A673 (cell line): ENCODE measurements around the gene RTEL1. TPM values are rescaled to one million over a fixed set of nuclear protein-coding genes. Genes with fewer than 3 reads are reported as not detected.

Source experiments
- BruUV-seq: library from RNA; stranded (reverse); fragments of 400-500 nt; replicated peaks from 2 replicates; lab custom pipeline; 2021; lab: Mats Ljungman, UMichigan
- CTCF ChIA-PET: fragments of 300-600 bp; sonication (Branson Sonifier 250); formaldehyde crosslinking; loops from one replicate; lab custom pipeline; 2022; ENCODE audit warnings: antibody characterized with exemption; lab: Charles Lee
- POLR2A ChIA-PET: fragments of 300-600 bp; sonication (Branson Sonifier 250); formaldehyde crosslinking; loops from one replicate; lab custom pipeline; 2022; ENCODE audit warnings: antibody characterized with exemption; ENCODE audit not compliant: low non-redundant PET; lab: Charles Lee
- DNase-seq: peaks from one replicate; pipeline ENCODE4 v3.0.0-alpha.2; 2015; ENCODE audit warnings: low spot score
- H3K27ac ChIP-seq: fragments of 200-600 bp; sonication (generic); 2 replicates; pipeline ENCODE4 v1.5.1; 2016; ENCODE audit warnings: mixed run types, low read depth, mild to moderate bottlenecking, mixed read lengths, antibody characterized with exemption, low read length; ENCODE audit not compliant: poor library complexity, severe bottlenecking
- H3K27me3 ChIP-seq: fragments of 200-600 bp; sonication (generic); replicated peaks from 2 replicates; pipeline ENCODE4 v1.6.1; 2017; ENCODE audit warnings: mixed run types, low read depth, mild to moderate bottlenecking, mixed read lengths, antibody characterized with exemption, low read length; ENCODE audit not compliant: insufficient read depth, poor library complexity
- H3K36me3 ChIP-seq: fragments of 200-600 bp; sonication (generic); 2 replicates; pipeline ENCODE4 v1.6.1; 2016; ENCODE audit warnings: mixed run types, mild to moderate bottlenecking, mixed read lengths, antibody characterized with exemption, low read length; ENCODE audit not compliant: insufficient read depth, poor library complexity, severe bottlenecking
- H3K4me1 ChIP-seq: fragments of 200-600 bp; sonication (generic); 2 replicates; pipeline ENCODE4 v1.6.1; 2017; ENCODE audit warnings: mixed run types, mild to moderate bottlenecking, mixed read lengths, antibody characterized with exemption, low read length; ENCODE audit not compliant: insufficient read depth, poor library complexity, severe bottlenecking
- H3K4me3 ChIP-seq: fragments of 200-600 bp; sonication (generic); 2 replicates; pipeline ENCODE4 v1.5.1; 2016; ENCODE audit warnings: low read depth, mixed run types, mild to moderate bottlenecking, mixed read lengths, low read length; ENCODE audit not compliant: poor library complexity, severe bottlenecking
- H3K9me3 ChIP-seq: fragments of 200-600 bp; sonication (generic); 2 replicates; pipeline ENCODE4 v1.6.1; 2016; ENCODE audit warnings: mixed run types, low read depth, mild to moderate bottlenecking, mixed read lengths, antibody characterized with exemption, low read length; ENCODE audit not compliant: poor library complexity, severe bottlenecking
- CTCF ChIP-seq: fragments of 300-800, 200-600 bp; sonication (generic); conservative IDR thresholded peaks from 2 replicates; pipeline ENCODE4 v1.5.1; 2017; ENCODE audit warnings: low read depth, mild to moderate bottlenecking, antibody characterized with exemption, low read length, moderate library complexity, mixed read lengths
- EZH2 ChIP-seq: fragments of 200-600 bp; sonication (generic); IDR thresholded peaks from 2 replicates; pipeline ENCODE4 v1.6.1; 2017; ENCODE audit warnings: borderline replicate concordance, low read depth, mild to moderate bottlenecking, mixed read lengths, antibody characterized with exemption, low read length; ENCODE audit not compliant: poor library complexity, severe bottlenecking
- intact Hi-C: fragments of 100-400 bp; cut with micrococcal nuclease; formaldehyde crosslinking; loops from one replicate; pipeline ENCODE4 v1.10.0; 2022; ENCODE audit not compliant: unreplicated experiment
- total RNA-seq: library from RNA; stranded (reverse); gene quantifications from 2 replicates; pipeline ENCODE4 v1.2.3, GENCODE V29; 2021

The RTEL1 gene
- total RNA-seq, 1 experiment from 2014 or later = 45.6 TPM

- no peak overlapping the region for H3K4me3 ChIP-seq
- H3K36me3 ChIP-seq = no peaks in the 10 kb centered on the region
- no peak for DNase-seq
- no TSS peak for BruUV-seq
- ChIA-PET CTCF (no interaction called here), POLR2A (no interaction called here)
- H3K27me3 ChIP-seq = no peaks in the 10 kb centered on the region
- intact Hi-C loops = no loop called here
- no peak overlapping the region for H3K27ac ChIP-seq
- no peaks in the 10 kb centered on the region for H3K9me3 ChIP-seq
- TF ChIP-seq CTCF = no peak
- TF ChIP-seq EZH2 = no peak
- H3K4me1 ChIP-seq = peaks cover 8% of the 10 kb centered on the region
Measured at GRCh38 chr20:63686492-63687321, 28.6 kb downstream of the RTEL1 start.

DNA sequence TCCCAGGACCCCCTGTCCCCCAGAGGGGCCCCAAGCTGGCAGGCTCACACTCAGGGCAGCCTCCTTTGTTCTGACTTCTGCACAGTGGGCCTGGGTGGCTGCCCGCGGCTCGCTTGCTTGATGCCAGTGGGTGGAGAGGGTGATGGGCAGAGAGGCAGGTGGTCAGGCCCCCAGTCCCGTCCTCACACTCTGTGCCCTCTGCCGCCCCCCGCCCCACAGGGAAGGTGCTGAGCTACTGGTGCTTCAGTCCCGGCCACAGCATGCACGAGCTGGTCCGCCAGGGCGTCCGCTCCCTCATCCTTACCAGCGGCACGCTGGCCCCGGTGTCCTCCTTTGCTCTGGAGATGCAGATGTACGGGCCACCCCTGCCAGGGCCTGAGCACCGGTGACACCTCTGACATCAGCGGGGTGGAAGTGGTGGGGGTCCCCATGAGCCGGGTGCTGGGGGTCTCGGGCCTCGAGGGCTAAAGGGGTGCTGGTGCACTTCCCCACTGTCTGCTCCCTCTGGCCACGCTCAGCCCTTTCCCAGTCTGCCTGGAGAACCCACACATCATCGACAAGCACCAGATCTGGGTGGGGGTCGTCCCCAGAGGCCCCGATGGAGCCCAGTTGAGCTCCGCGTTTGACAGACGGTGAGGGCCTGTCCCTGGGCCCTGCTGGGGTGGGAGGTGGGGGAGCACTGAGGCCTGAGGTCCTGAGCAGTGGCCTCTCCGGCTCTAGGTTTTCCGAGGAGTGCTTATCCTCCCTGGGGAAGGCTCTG lies 29.5 kb downstream of the RTEL1 start:
- no peak overlapping the region for H3K27ac ChIP-seq
- DNase-seq = no peak
- POLR2A ChIA-PET = interaction anchor here (0.6 kb wide), 1 partner anchor 38 kb away, joined by 6 read pairs; no protein-coding TSS in a partner anchor
- TF ChIP-seq CTCF (no peak), EZH2 (no peak)
- H3K27me3 ChIP-seq = no peaks in the 10 kb centered on the region
- CTCF ChIA-PET = no interaction called here
- intact Hi-C loops = no loop called here
- peaks cover under 1% of the 10 kb centered on the region for H3K4me1 ChIP-seq
- BruUV-seq = no TSS peak
- no peak overlapping the region for H3K4me3 ChIP-seq
- no peaks in the 10 kb centered on the region for H3K9me3 ChIP-seq
- H3K36me3 ChIP-seq = no peaks in the 10 kb centered on the region

- H3K4me3 ChIP-seq = no peak overlapping the region
- TF ChIP-seq EZH2 (no peak), CTCF (no peak)
- intact Hi-C loops = no loop called here
- H3K9me3 ChIP-seq = no peaks in the 10 kb centered on the region
- no peaks in the 10 kb centered on the region for H3K4me1 ChIP-seq
- H3K27ac ChIP-seq = no peak overlapping the region
- no peaks in the 10 kb centered on the region for H3K27me3 ChIP-seq
- CTCF ChIA-PET = no interaction called here
- POLR2A ChIA-PET = no interaction called here
- H3K36me3 ChIP-seq = no peaks in the 10 kb centered on the region
- BruUV-seq = no TSS peak
- no peak for DNase-seq
Measured at GRCh38 chr20:63688228-63689045, 30.3 kb downstream of the RTEL1 start.
